OCI-LY7 (cell line): ENCODE measurements around the gene TMEM72. TPM values are rescaled to one million over a fixed set of nuclear protein-coding genes. Genes with fewer than 3 reads are reported as not detected.
A peak's percentile ranks its signal among the peaks of the same experiment; 100 is the strongest.

ENCODE experiments used
- BruUV-seq: library from RNA; stranded (reverse); fragments of 400-500 nt; replicated peaks from 2 replicates; lab custom pipeline; 2021; lab: Mats Ljungman, UMichigan
- CTCF ChIA-PET: fragments of 300-600 bp; sonication (Branson Sonifier 250); formaldehyde crosslinking; loops from one replicate; lab custom pipeline; 2022; ENCODE audit warnings: antibody characterized with exemption; ENCODE audit not compliant: unreplicated experiment; lab: Charles Lee
- POLR2A ChIA-PET: fragments of 300-600 bp; sonication (Branson Sonifier 250); formaldehyde crosslinking; loops from one replicate; lab custom pipeline; 2022; ENCODE audit warnings: antibody characterized with exemption; lab: Charles Lee
- DNase-seq: peaks from one replicate; pipeline ENCODE4 v3.0.0-alpha.2; 2015; ENCODE audit warnings: low spot score
- H2AFZ ChIP-seq: fragments of 200-600 bp; sonication (generic), shearing (Covaris generic); 2 replicates; pipeline ENCODE4 v1.6.1; 2014; ENCODE audit warnings: mild to moderate bottlenecking, antibody characterized with exemption, low read length, moderate library complexity
- H3K27ac ChIP-seq: fragments of 200-600 bp; sonication (generic); 2 replicates; pipeline ENCODE4 v1.5.1; 2014; ENCODE audit warnings: mixed run types, low read depth, mild to moderate bottlenecking, moderate library complexity, low read length, inconsistent platforms; ENCODE audit not compliant: poor library complexity, severe bottlenecking
- H3K36me3 ChIP-seq: fragments of 200-600 bp; sonication (generic); 2 replicates; pipeline ENCODE4 v1.6.1; 2014; ENCODE audit warnings: mild to moderate bottlenecking, antibody characterized with exemption, low read length, moderate library complexity, mixed read lengths; ENCODE audit not compliant: insufficient read depth
- H3K4me1 ChIP-seq: fragments of 200-600 bp; sonication (generic); 2 replicates; pipeline ENCODE4 v1.5.1; 2014; ENCODE audit warnings: mild to moderate bottlenecking, low read length; ENCODE audit not compliant: insufficient read depth, poor library complexity, severe bottlenecking
- H3K4me2 ChIP-seq: fragments of 200-600 bp; sonication (generic); 2 replicates; pipeline ENCODE4 v1.6.1; 2014; ENCODE audit warnings: mild to moderate bottlenecking, low read length
- H3K4me3 ChIP-seq: fragments of 200-600 bp; sonication (generic); 2 replicates; pipeline ENCODE4 v1.5.1; 2014; ENCODE audit warnings: mild to moderate bottlenecking, low read depth, low read length; ENCODE audit not compliant: poor library complexity, severe bottlenecking
- H3K79me2 ChIP-seq: fragments of 200-600 bp; sonication (generic); 2 replicates; pipeline ENCODE4 v1.6.1; 2016; ENCODE audit warnings: low read depth, mild to moderate bottlenecking, low read length, moderate library complexity, mixed read lengths; ENCODE audit not compliant: insufficient read depth
- H3K9me2 ChIP-seq: fragments of 200-600 bp; sonication (generic); 2 replicates; pipeline ENCODE4 v1.6.1; 2016; ENCODE audit warnings: mild to moderate bottlenecking, low read length, mixed read lengths; ENCODE audit not compliant: insufficient read depth
- H3K9me3 ChIP-seq: fragments of 200-600 bp; sonication (generic); 2 replicates; pipeline ENCODE4 v1.6.1; 2014; ENCODE audit warnings: mild to moderate bottlenecking, mixed run types, low read length, mixed read lengths
- H4K20me1 ChIP-seq: fragments of 200-600 bp; sonication (generic); 2 replicates; pipeline ENCODE4 v1.6.1; 2014; ENCODE audit warnings: mild to moderate bottlenecking, antibody characterized with exemption, low read length, moderate library complexity, mixed read lengths; ENCODE audit not compliant: insufficient read depth
- EZH2phosphoT487 ChIP-seq: fragments of 200-600 bp; sonication (generic); IDR thresholded peaks from 2 replicates; pipeline ENCODE4 v1.6.1; 2018; ENCODE audit warnings: low read depth, borderline replicate concordance, mild to moderate bottlenecking, mixed run types, antibody characterized with exemption, low read length, moderate library complexity, mixed read lengths
- intact Hi-C: fragments of 100-400 bp; cut with micrococcal nuclease; formaldehyde crosslinking; loops from one replicate; pipeline ENCODE4 v1.10.0; 2022; ENCODE audit not compliant: unreplicated experiment
- total RNA-seq, 2 experiments: library from RNA; depleted of rRNA in 1 of 2; stranded (reverse); fragments of >200 nt in 1 of 2; shearing (Covaris generic) in 1 of 2; gene quantifications; 2 replicates each; pipeline ENCODE4 v1.2.3, GENCODE V29; 2014 to 2022
- TF ChIP-seq, protein P1 (sequence below): fragments of 200-600 bp; sonication (generic); conservative IDR thresholded peaks from 2 replicates; pipeline ENCODE4 v1.5.1; 2014; ENCODE audit warnings: mild to moderate bottlenecking, antibody characterized with exemption, low read length, moderate library complexity, mixed read lengths

The TMEM72 gene
- total RNA-seq, 2 experiments from 2014 or later: not detected

DNA sequence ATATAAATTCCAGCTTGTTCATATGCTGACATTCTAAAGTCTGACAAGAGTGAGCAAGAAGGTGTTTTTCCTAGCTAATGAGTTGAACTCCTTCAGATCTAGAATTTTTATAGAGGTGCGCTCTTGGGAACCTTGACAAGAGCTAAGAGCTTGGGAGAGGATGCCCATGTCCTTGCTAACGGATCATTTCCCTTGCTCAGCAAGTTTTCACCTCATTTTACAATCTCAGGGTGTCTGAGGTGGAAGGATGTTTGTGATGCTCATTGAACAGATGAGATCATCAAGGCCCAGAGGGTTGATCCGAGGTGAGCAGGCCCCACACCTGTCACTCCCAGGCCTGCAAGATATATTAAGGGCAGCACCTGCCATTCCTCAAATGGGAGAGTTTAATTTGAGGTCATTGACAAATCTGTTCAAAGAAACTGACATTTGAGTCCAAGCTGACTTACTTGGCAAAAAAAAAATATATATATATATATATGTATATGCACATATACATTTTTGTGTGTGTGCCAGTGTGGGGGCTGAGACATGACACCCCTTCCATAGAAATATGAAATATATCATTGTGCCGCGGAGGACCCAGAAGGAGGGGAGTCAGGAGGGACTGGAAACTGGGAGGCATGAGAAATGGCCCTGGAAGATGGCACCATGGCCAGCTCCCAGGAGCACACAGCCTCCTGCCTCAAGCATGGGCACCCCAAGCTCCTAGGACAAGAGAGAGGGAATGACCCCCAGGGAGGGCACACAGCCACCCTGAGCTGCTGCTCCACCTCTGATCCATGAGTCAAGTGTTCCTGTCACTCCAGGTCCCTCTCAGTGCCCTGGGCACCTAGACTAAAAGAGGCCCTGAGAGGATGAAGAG, 17.3 kb upstream of the TMEM72 start:
- Histone ChIP-seq H3K4me1 (no peaks in the 10 kb centered on the region), H3K27ac (no peak overlapping the region), H3K9me2 (no peaks in the 10 kb centered on the region), H3K4me3 (no peak overlapping the region), H3K4me2 (no peak overlapping the region), H2AFZ (no peak overlapping the region), H3K36me3 (no peaks in the 10 kb centered on the region), H3K79me2 (no peaks in the 10 kb centered on the region), H3K9me3 (no peaks in the 10 kb centered on the region), H4K20me1 (no peaks in the 10 kb centered on the region)
- intact Hi-C loops: no loop called here
- CTCF ChIA-PET: no interaction called here
- TF ChIP-seq, protein P1, sequence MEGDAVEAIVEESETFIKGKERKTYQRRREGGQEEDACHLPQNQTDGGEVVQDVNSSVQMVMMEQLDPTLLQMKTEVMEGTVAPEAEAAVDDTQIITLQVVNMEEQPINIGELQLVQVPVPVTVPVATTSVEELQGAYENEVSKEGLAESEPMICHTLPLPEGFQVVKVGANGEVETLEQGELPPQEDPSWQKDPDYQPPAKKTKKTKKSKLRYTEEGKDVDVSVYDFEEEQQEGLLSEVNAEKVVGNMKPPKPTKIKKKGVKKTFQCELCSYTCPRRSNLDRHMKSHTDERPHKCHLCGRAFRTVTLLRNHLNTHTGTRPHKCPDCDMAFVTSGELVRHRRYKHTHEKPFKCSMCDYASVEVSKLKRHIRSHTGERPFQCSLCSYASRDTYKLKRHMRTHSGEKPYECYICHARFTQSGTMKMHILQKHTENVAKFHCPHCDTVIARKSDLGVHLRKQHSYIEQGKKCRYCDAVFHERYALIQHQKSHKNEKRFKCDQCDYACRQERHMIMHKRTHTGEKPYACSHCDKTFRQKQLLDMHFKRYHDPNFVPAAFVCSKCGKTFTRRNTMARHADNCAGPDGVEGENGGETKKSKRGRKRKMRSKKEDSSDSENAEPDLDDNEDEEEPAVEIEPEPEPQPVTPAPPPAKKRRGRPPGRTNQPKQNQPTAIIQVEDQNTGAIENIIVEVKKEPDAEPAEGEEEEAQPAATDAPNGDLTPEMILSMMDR: no peak
- TF ChIP-seq EZH2phosphoT487: no peak
- POLR2A ChIA-PET: no interaction called here
- BruUV-seq: no TSS peak
- no peak for DNase-seq

- Histone ChIP-seq H3K4me3 (no peak overlapping the region), H3K79me2 (no peaks in the 10 kb centered on the region), H3K36me3 (no peaks in the 10 kb centered on the region), H3K9me3 (no peaks in the 10 kb centered on the region), H3K4me2 (no peak overlapping the region), H3K9me2 (no peaks in the 10 kb centered on the region), H3K27ac (no peak overlapping the region), H3K4me1 (no peaks in the 10 kb centered on the region), H4K20me1 (no peaks in the 10 kb centered on the region), H2AFZ (no peak overlapping the region)
- ChIA-PET CTCF (no interaction called here), POLR2A (no interaction called here)
- intact Hi-C loops: no loop called here
- no peak for DNase-seq
- no TSS peak for BruUV-seq
- TF ChIP-seq EZH2phosphoT487: no peak
- TF ChIP-seq, protein P1: no peak
These were observed 16.4 kb upstream of the TMEM72 start for GRCh38 chr10:44894691-44895090.

DNA sequence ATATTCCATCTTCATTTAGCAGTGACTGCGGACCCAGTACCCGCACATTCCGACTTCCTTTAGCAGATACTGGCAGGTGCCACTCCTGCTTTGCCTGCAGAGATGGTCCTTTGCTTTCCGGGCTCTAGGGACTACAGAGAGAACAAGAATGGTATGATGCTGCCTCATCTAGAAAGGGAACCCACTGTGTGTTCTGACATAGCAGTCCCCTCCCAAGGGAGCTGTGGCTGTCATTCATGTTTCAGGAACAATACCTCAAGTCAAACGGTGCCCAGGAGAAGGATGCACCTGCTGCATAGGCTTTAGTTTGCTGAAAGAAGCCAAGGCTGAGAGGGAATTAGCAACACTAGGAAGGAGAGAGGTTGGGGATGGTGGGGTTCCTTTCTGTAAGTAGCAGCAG, 15.9 kb upstream of the TMEM72 start:
- H3K4me1 ChIP-seq: no peaks in the 10 kb centered on the region
- CTCF ChIA-PET: no interaction called here
- intact Hi-C loops: no loop called here

More for the DNA sequence above, 15.9 kb upstream of the TMEM72 start:
- no TSS peak for BruUV-seq
- Histone ChIP-seq H3K4me2 (no peak overlapping the region), H3K36me3 (no peaks in the 10 kb centered on the region), H3K9me3 (no peaks in the 10 kb centered on the region), H3K9me2 (no peaks in the 10 kb centered on the region), H3K4me3 (no peak overlapping the region), H4K20me1 (no peaks in the 10 kb centered on the region), H2AFZ (no peak overlapping the region), H3K27ac (no peak overlapping the region), H3K79me2 (no peaks in the 10 kb centered on the region)
- DNase-seq: peak; percentile 11
- TF ChIP-seq EZH2phosphoT487: no peak
- POLR2A ChIA-PET: no interaction called here
